Stimulated activated CD8-positive, alpha-beta memory T cell treated with anti-CD3 and anti-CD28 coated beads, Interleukin-7, amount 100 ng/mL, for 4 hours (primary cell): ENCODE measurements around the gene PRKCQ.

Experiments used
- DNase-seq, 2 donors: peaks; one replicate each; pipeline ENCODE4 v3.0.0-alpha.2; 2020; ENCODE audit warnings: low read depth in 2 of 2

PRKCQ gene

GRCh38 chr10:6525599-6526165, 54.4 kb downstream of the PRKCQ start:
- no peak for DNase-seq

- DNase-seq: no peak
These were observed 57.8 kb downstream of the PRKCQ start for GRCh38 chr10:6522230-6522629.

GRCh38 chr10:6520138-6520537, 59.9 kb downstream of the PRKCQ start:
- DNase-seq: no peak

- DNase-seq: no peak
These were observed 61.2 kb downstream of the PRKCQ start for GRCh38 chr10:6518791-6519429.

GRCh38 chr10:6516929-6517284, 63.2 kb downstream of the PRKCQ start:
- no peak for DNase-seq

- no peak for DNase-seq
These were observed 63.7 kb downstream of the PRKCQ start for GRCh38 chr10:6516281-6516928.

GRCh38 chr10:6514844-6515780, 65.0 kb downstream of the PRKCQ start:
- no peak for DNase-seq

GRCh38 chr10:6514180-6514579, 65.9 kb downstream of the PRKCQ start:
- no peak for DNase-seq

GRCh38 chr10:6513476-6513875, 66.6 kb downstream of the PRKCQ start:
- peak in 1 of 2 donors; percentile 26 for DNase-seq

- DNase-seq: no peak
These were observed 67.9 kb downstream of the PRKCQ start for GRCh38 chr10:6512182-6512581.

GRCh38 chr10:6511347-6511746, 68.7 kb downstream of the PRKCQ start:
- no peak for DNase-seq

- DNase-seq: no peak
These were observed 72.8 kb downstream of the PRKCQ start for GRCh38 chr10:6507311-6507710.

- no peak for DNase-seq
These were observed 74.8 kb downstream of the PRKCQ start for GRCh38 chr10:6505300-6505699.

GRCh38 chr10:6504296-6504695, 75.8 kb downstream of the PRKCQ start:
- no peak for DNase-seq

- no peak for DNase-seq
These were observed 76.9 kb downstream of the PRKCQ start for GRCh38 chr10:6503171-6503570.

GRCh38 chr10:6501931-6502330, 78.1 kb downstream of the PRKCQ start:
- no peak for DNase-seq

GRCh38 chr10:6499974-6500373, 80.1 kb downstream of the PRKCQ start:
- no peak for DNase-seq

- DNase-seq: peak in 1 of 2 donors; percentile 27
These were observed 81.3 kb downstream of the PRKCQ start for GRCh38 chr10:6498771-6499170.

GRCh38 chr10:6497620-6498019, 82.5 kb downstream of the PRKCQ start:
- DNase-seq: no peak

GRCh38 chr10:6494936-6495592, 85.0 kb downstream of the PRKCQ start:
- peak; percentile 46 to 59 for DNase-seq

- DNase-seq: no peak
These were observed 85.6 kb downstream of the PRKCQ start for GRCh38 chr10:6494442-6494819.
